DMS53 treated with DMSO at 0.1 percent for 48 hours (cell line): ENCODE data around the gene CASQ1.
A peak's percentile ranks its signal among the peaks of the same experiment; 100 is the strongest.

Source experiments
- DNase-seq: peaks from one replicate; lab custom pipeline; 2025; ENCODE audit not compliant: unreplicated experiment; lab: John Stamatoyannopoulos, UW

The CASQ1 gene

DNA sequence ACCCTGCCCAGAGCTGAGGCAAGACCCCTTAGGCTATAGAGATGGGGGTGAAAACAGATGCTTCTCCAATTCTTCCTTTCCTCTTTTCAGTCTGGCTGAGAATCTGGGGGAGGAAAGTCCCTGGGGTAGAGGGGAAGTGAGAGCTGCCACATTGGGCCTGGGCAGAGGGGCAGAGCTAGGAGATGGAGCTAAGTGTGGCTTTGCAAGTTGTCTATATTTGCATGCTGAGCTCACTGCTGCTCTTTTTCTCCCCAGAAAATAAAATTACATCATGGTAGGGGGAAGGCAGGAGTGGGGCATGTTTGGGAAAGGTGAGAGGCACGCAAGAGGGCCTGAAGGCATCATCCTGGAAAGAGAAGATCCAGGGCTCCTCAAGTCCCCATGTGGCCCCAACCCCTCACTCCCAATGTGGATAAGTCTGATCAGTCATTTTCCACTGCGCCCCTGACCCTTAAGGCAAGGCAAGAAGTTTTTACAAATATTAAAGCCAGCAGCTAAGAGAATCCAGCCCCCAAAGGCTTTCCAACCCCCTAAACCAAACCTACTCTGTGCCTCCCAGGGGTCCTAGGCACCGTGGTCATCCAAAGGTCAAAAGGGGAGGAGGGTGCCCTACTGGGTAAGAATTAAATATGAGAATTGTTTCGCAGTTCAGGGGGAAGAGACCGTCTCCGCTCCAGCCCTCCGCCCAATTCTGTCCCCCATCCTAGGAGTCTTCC lies 14.3 kb downstream of the CASQ1 start:
- no peak for DNase-seq

DNA sequence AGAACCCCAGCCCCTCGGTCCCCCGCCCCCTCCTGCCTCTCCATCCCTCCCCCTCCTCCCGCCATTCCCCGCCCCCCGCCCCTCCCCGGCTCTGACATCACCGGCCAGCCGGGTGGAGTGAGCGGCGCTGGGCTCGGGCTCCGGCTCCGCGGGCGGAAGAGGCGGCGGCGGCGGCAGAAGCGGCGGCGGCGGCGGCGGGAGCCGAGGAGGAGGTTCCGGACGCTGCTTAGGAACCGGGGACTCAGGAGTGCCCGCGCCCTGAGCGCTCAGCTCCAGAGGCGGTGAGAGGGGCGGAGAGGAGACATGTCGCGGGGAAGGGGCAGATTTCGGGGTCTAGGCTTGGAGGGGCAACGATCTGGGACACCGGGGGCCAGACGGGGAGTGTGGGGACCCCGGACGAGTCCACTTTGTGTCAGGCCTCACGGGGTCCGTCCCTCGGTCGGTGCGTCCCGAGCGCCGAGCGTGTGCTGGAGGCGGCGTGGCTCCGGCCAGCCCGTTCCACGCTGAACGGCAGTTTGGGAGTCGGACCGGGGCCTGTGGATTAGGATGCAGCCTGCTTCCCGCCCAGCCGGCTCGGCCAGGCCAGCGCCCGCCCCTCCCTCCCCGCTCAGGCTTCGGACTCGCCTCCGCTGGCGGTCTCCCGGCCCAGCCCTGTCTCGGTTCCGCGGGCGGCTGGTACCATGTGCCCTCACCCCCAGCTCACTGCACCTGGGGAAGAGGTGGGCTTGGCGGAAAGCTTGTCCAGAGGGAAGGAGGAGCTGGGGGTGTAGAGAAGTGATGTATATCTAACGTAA lies 15.1 kb downstream of the CASQ1 start, which contains the start of gene PEA15:
Gene PEA15, plus strand, starts transcription at position 143 of the 794 bp plus-strand sequence. CDS start 6,161 bp downstream, outside the sequence.
- peak; percentile 9 for DNase-seq

DNA sequence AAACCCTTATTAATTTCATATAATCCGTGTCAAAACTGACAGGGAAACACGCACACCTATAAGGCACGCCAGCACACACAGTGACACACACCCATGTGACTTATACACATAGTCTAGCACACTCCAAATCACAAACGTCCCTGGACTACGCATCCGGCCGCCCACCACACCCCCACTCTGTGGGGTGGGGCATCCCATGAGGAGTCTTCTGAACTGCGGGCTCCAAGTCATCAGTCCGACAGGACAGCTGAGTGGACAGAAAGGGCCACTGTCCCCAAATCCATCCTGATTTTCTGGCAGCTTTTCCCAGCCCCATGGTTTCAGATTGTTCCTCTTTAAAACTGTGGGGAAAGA lies 15.6 kb downstream of the CASQ1 start:
- DNase-seq: no peak

DNA sequence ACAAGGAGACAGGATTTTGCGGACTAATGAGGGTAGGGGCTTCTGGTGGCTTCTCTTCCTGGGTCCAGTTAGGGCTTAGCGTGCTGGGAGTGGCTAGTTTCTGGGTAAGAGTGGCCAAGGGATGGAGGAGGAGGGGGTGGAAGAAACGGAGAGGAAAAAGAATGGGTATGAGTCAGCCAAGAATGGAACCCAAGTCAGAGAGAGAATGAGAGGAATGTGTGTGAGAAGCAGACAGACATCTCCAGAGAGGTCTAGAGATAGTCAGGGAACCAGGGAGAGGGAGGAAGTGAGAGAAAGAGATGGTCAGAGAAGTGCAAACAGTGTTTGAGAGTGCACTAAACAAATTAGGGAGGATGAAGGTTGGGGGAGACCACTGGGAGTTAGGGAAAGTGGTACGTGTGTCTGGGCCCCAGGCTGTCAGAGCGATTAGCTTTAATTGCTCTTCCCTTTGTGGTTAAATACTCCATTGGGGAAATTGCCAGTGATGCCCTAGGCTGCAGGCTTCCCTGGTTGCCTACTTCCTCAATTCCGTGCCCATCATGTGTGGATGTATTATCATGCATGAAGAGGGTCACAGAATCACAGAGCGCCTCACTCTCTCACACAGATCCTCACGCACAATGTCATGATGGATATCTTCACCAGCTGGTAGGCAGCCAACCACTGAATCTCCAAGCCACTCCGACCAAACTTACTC lies 16.2 kb downstream of the CASQ1 start:
- no peak for DNase-seq

DNA sequence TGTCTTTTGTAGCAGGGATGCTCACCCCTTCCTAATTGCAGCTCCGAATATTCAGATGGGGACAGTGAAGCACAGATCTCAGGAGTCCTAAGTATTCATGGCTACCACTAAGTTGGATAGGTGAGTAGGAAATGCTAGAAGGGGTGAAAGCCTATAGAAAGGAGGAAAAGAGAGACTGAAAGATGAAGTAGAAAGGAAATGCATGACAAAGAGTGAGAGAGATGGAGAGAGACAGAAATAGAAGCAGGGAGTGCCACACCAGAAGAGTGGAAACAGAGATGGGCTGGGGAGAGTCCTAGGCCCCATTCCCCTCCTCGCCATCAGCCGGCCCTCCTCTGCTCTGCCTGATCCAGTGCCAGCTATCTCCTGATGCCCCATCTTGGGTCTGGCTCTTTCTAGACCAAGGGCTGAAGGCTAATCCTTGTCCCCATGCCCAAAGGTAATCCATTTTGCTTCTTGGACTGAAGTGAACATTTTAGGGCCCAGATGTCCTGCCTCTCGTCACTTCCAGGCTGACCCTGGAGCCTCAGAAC lies 16.8 kb downstream of the CASQ1 start:
- DNase-seq: no peak

DNA sequence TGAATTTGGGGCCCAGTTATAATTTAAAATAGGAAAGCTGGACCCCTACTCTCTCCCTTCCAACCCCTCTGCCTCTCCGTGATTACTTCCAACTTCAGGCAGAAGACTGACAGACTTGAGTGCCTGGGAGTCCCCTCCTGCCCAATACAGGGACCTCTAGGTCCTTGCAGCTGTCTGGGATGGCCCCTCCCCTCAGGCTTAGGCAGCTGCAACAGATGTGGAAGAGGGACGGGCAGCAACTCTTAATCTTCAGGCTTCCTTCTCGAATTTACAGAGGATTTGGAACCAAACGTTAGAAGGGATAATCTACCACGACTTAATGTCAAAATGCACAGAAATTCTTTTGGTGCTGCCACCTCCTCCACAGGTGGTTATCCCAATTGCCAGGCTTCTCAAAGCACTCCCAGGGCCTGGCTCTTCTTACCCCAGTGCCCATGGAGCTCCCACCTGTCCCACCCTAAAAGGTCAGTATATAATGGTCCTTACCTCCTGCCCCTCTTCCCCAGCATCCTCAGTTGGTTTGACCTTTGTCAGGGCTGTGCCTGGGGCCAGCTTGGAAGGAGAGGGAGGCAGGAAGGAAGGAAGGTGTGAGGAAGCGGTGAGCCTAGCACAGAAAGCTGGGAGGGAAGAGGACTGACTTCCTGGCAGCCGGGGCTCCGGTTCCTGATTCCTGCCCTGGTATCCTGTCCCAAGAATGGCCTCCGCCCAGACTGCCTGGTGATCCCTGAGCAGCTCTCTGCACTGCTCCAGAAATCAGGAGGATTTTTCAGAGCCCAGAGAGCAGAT lies 17.6 kb downstream of the CASQ1 start:
- DNase-seq: no peak

DNA sequence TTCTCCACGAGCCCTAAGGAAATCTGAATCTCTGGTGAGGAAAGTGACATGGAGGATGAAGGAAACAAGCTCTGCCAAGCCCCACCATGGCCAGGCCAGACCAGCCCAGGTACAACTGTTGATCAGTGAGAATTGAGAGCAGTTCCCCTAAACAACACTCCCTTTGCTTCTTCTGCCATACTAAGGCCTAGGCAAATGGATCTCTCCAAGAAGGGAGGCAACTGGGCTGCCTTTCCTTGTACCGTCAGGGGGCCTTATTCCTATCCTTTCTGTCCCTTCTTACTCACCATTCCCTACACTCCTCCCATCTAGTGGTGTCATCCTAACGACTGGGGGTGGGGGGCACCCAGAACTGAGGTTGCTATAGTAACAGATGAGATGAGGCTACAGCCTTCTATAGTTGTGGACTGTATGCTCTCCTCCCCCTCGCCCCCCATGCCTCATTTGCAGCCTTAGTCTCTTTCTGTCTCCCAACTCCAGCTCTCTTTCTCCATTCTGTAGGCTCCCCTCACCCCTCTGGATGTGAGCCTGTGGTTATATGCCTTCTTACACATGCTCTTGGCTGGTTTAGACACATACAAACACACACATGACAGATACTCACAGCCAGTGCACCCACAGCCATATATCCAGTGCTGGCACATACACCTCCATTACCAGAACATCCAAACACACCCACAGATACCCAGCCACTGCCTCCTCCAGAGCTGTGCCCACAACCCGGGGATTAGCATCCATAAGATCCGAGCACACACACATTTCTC lies 18.4 kb downstream of the CASQ1 start:
- DNase-seq: no peak

DNA sequence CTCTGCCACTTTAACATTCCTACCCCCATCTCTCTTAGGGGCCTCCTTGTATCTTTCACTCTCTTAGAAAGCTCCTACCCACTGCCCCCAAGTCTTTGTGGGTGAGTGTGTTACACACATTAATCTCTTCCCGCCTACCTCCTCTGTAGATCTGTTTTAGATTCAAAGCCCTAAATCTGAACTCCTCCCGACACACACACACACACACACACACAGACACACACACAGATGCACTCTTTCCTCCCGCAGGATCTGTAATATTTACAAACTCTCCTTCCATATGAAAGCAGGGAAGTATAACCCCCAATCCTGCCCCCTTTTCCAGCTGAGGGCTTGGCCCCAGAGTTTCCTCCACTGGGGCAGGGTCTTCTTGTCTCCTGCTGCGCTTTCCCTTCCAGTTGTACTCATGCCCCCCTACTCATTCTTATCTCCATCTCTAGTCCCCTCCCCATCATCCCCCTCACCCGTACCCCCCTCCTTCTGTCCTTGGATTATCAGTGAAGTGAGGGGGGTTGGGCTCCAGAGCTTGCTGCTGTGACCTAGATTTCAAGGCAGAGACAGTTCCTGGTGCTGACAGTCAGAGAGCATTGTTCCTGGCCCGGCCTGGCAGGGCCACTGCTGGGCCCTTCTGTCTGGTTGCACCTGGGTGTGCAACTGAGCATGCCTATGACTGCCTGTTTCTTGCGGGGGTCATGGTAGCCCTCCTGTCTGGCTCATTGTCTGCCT lies 19.1 kb downstream of the CASQ1 start:
- DNase-seq: no peak

DNA sequence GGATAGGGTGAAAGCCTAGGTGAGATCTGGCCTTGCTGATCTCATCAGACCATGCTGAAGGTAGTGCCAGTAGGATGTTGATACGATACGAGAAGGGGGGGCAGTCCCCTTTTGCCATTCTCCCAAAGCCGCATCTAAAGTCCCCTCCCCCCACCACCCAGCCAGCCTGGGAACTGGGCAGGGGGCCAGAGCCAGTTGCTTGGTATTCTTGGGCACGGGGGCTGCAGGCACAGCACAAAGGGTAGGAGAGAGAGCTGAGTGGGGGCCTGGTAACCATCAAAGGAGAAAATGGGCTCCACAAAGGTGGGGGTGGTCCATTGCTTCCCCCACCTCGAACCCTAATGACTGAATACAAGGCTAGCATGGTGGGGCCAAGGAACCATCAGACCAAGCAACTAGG lies 20.2 kb downstream of the CASQ1 start:
- no peak for DNase-seq

DNA sequence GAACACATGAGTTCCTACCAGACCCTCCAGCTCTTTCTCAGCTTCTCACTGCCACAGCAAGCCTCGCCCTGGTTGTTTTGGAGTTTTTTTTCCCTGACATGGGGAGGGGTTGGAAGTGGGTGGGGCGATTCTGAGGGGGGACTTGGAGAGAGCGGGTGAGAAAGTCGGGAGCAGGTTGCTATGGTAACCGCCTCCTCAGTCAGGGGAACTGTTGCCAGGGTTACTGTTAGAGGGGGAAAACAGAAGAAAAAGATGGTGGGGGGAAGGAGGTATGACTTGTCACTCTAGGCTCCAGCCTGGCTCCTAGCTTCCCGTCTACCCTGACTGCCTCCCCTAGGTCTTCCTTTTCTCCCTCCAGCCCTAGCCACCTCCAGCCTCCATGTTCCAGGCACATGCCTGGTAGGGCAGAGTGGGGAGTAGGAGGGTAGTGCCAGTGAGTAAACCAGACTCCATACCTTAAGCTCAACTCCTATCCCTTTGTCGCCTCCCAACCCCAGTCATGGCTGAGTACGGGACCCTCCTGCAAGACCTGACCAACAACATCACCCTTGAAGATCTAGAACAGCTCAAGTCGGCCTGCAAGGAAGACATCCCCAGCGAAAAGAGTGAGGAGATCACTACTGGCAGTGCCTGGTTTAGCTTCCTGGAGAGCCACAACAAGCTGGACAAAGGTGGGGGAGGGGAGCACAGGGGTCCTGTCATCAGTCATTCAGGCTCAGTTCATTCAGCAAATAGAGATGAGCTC lies 20.8 kb downstream of the CASQ1 start:
- DNase-seq: no peak

DNA sequence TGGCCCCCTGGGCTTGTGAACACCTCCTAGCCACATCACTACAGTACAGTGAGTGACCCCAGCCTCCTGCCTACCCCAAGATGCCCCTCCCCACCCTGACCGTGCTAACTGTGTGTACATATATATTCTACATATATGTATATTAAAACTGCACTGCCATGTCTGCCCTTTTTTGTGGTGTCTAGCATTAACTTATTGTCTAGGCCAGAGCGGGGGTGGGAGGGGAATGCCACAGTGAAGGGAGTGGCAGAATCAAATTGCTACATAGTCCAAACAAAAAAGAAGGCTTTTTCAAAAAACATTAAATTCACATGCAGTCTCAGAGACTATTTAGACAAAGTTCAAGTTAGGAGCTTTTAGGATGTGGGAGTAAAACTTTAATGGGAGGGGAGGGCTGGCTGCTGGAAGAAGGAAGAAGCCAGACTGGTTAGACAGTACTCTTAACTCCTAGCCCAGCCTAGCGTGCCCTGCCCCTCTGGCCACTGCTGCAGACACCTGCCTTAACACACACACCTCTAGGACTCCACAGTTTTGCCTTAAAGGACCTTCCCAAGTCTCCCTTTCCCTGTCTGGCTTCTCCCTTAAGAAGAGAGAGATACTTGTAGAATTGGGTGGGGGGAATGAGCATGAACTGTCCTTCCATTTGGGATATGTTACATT lies 24.2 kb downstream of the CASQ1 start:
- DNase-seq: no peak

DNA sequence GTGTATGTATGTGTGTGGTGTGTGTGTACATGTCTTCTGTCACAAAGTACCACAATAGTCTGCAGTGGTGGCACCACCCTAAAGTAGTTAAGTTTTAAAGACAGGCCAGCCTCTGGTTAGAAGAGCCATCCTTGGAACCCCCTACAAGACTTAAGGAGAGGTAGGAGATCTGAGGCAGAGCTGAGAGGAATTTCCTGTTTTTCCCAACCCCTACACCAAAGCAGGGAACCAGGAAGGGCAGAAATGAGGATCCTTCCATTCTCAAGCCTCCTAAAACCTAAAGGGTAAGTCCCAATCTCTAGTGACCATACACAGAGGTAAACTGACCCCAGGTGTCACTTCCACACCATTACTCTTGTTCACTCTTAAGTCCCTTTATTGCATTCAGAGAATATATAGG lies 25.9 kb downstream of the CASQ1 start:
- DNase-seq: no peak

DNA sequence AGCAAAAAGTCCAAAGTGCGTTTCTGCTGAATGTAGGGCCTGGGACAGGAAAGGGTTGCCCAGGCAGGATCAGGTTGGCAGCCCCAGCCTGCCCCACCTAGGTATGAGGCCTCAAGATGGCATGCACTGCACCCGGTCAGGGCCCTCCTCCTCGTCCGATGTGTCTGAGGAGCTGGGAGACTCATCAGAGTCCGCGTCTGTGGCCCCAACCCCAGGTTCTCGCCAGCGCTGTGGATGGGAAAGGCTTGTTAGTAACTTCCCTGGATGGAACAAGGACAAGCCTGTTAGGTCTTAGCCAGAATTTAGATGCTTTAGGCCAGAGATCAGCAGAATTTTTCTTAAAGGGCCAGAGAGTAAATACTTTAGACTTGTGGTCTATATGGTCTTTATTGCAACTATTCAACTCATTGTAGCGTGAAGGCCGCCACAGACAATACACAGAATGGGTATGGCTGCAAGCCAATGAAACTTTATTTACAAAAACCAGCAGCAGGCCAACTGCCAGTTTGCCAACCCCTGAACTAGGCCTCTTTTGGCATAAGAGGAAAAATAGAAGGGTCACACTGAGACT lies 27.2 kb downstream of the CASQ1 start:
- no peak for DNase-seq

DNA sequence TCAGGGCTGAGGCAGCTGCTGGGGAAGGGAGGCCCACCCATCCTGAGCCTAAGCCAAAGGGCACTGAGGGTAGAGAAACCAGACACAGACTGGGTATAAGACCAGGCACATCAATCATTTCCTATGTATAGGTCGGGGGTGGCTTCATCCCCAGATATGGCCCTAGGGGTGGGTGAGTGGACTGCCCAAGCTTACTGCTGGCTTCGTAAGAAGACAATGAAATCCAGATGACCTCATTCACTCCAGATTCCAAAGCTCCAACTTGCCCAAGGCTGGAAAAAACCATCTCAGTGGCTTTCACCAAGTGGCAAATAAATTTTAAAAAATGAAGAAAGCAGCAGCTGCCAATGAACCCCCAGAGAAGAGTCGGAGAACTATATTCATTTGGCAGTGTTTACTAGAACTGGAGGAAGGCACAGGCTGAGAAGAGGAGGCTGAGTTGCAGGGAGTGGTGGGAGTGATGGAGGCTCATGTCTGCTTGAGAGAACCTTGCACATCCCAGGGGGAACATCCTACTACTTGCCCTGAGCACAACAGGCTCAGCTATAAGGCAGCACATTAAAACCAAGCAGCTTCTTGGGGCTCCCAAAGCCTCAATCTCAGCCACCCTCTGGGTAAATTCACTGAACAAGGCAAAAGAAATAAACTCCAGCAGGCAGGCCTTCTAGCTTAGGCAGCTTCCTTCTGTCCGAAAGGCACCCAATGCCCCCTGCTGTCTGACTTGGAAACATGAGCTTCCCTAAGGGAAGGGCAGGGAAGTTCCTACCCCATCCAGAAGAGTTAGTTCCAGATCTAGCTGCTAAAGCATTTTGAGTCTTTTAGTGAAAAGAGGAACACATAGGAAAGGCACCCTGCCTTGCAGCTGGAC lies 28.9 kb downstream of the CASQ1 start:
- DNase-seq: peak; percentile 13

DNA sequence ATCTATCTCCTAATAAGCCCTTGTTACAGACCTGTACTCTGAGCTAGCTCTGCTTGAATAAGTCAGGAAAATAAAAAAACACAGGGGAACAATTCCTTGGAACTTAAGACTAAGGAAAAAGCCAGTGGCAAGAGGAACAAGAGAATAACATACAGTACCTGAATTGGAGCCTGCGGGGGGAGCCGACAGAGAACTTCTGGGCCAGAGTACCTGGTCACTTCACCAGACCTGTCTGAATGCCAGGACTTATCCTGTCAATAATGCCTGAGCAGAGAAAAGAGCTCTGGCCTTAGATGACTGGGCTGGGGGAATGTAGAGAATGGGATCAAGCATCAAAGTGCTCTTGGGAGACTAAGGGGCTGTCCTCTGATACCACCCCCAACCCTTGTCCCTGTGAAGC lies 29.9 kb downstream of the CASQ1 start:
- no peak for DNase-seq

DNA sequence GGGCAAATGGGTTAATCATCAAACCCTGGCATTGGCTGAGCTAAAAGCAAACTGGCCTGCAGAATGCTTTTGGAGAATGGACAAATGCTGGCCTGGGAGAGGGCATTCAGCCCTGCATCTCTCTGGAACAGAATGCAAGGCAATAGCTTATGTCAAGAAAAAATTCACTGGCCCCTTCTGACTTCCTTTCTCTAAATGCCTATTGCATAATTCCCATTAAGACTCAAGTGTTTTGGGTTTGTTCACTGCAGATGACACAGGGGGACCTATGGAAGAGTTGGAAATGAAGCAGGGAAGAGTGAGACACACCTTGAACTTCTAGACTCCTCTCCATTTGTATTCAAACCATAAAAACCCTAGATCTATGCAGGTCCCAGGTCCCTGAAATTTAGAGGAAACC lies 30.7 kb downstream of the CASQ1 start:
- DNase-seq: no peak

DNA sequence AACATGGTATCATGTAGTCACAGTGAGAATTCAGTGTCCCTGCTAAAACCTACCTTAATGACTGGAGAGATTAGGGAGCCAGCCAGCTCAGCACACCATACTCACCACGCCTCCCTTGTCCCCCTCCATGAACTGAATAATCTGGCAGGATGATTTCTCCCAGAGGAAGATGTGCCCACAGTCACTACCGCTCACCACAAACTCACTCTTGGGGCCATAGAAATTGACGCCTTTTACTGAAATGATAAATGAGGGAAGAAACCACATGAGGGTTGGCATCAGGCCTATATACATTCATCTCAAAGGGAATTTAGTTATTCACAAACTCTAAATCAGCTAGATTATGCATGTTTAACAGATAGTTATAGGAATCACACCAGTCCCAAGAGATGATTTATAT lies 32.2 kb downstream of the CASQ1 start:
- no peak for DNase-seq
